Heart left ventricle (tissue), 13 donors: ENCODE data around the gene PXYLP1.

ENCODE experiments used
- POLR2A ChIP-seq, 2 donors: fragments of 450-650 bp; IDR thresholded peaks; one replicate each; pipeline ENCODE4 v1.6.1; 2017; ENCODE audit warnings: antibody characterized with exemption in 2 of 2, mild to moderate bottlenecking in 2 of 2, moderate library complexity in 2 of 2
- TF ChIP-seq, protein P1 (sequence below), 12 donors: fragments of 200-600 bp; sonication (generic) in 4 of 12; IDR thresholded peaks; one replicate each; pipeline versions ENCODE4 v1.5.0 to v1.8.0; 2018 to 2022; ENCODE audit warnings: antibody characterized with exemption in 12 of 12, mild to moderate bottlenecking in 5 of 12
- donor health status: ischemic (EF 13 %, LVEDD 7.1; RV severe dilation, severe dysfunction).
- donor health status: DM: no; HTN: yes; CAD: no.
- donor health status: DM: no; HTN: no; CAD: no.
- donor health status: ischemic (EF 25% LVEDD 6.9; RV normal size, moderate dysfunction).
- donor health status: ischemic (EF 25% LVEDD 5.7; RV mildly dilated, moderate dysfunction).
- donor health status: ischemic (EF 35%, LVEDD 5.7; RV mildly dilated, moderate dysfunction).
- donor health status: nonischemic (EF 11% LVEDD 7.7; RV severe dilation, severe dysfunction).
- donor health status: DM: yes; HTN: yes; CAD: no.
- donor health status: PGD.
- donor health status: ischemic (EF 29% LVEDD 5.4; RV normal size, mild dysfunction).
- donor health status: nonischemic (EF 23%, LVEDD 6.1; RV moderate dilation, normal function).

- TF ChIP-seq, protein P1, sequence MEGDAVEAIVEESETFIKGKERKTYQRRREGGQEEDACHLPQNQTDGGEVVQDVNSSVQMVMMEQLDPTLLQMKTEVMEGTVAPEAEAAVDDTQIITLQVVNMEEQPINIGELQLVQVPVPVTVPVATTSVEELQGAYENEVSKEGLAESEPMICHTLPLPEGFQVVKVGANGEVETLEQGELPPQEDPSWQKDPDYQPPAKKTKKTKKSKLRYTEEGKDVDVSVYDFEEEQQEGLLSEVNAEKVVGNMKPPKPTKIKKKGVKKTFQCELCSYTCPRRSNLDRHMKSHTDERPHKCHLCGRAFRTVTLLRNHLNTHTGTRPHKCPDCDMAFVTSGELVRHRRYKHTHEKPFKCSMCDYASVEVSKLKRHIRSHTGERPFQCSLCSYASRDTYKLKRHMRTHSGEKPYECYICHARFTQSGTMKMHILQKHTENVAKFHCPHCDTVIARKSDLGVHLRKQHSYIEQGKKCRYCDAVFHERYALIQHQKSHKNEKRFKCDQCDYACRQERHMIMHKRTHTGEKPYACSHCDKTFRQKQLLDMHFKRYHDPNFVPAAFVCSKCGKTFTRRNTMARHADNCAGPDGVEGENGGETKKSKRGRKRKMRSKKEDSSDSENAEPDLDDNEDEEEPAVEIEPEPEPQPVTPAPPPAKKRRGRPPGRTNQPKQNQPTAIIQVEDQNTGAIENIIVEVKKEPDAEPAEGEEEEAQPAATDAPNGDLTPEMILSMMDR (IDR thresholded peaks at IDR 0.05), result no peak
- TF ChIP-seq POLR2A (IDR thresholded peaks at IDR 0.05), result no peak
These were observed 38.4 kb upstream of the PXYLP1 start for GRCh38 chr3:141193066-141193830.
